ENCODE data around the gene LRRC3.
A peak's percentile ranks its signal among the peaks of the same experiment; 100 is the strongest.
"Not testable (repeated sequence)": the region's sequence is repeated elsewhere in the genome, so short reads cannot be mapped to it uniquely, and the experiment has no call there.

The LRRC3 gene

GRCh38 chr21:44454747-44455523 is at the start of gene LRRC3:
Gene LRRC3, plus strand, starts transcription at chr21:44455510. Its CDS starts 1,135 bp downstream, at chr21:44456645.
- peak; percentile 84 for DNase-seq

GRCh38 chr21:44405948-44406872 is 49.1 kb upstream of the LRRC3 start:
- no peak for DNase-seq

- DNase-seq = no peak
These were observed 48.4 kb upstream of the LRRC3 start for GRCh38 chr21:44406953-44407352.

- DNase-seq = no peak
These were observed 47.8 kb upstream of the LRRC3 start for GRCh38 chr21:44407493-44407892.

GRCh38 chr21:44408226-44408625 is 47.1 kb upstream of the LRRC3 start:
- DNase-seq = no peak

- DNase-seq = no peak
These were observed 41.6 kb upstream of the LRRC3 start for GRCh38 chr21:44413566-44414290.

GRCh38 chr21:44414291-44415072 is 40.8 kb upstream of the LRRC3 start:
- DNase-seq = no peak

GRCh38 chr21:44415073-44416025 is 40.0 kb upstream of the LRRC3 start:
- no peak for DNase-seq

GRCh38 chr21:44416193-44416592 is 39.1 kb upstream of the LRRC3 start:
- no peak for DNase-seq

GRCh38 chr21:44417621-44418107 is 37.6 kb upstream of the LRRC3 start:
- not testable (repeated sequence) for DNase-seq

- no peak for DNase-seq
These were observed 37.0 kb upstream of the LRRC3 start for GRCh38 chr21:44418108-44418875.

GRCh38 chr21:44418876-44419230 is 36.5 kb upstream of the LRRC3 start:
- DNase-seq = no peak

- no peak for DNase-seq
These were observed 35.6 kb upstream of the LRRC3 start for GRCh38 chr21:44419679-44420078.

- no peak for DNase-seq
These were observed 34.7 kb upstream of the LRRC3 start for GRCh38 chr21:44420416-44421205.

- peak; percentile 31 for DNase-seq
These were observed 33.1 kb upstream of the LRRC3 start for GRCh38 chr21:44421901-44422840.

- DNase-seq = no peak
These were observed 31.9 kb upstream of the LRRC3 start for GRCh38 chr21:44423312-44423821.

GRCh38 chr21:44423941-44424607 is 31.2 kb upstream of the LRRC3 start:
- peak; percentile 16 for DNase-seq
